NCI-H187 treated with DMSO at 0.1 percent for 48 hours (cell line): ENCODE results near the gene SLC35F3.
"Not testable (repeated sequence)": the region's sequence is repeated elsewhere in the genome, so short reads cannot be mapped to it uniquely, and the experiment has no call there.

Experiments
- DNase-seq: peaks from one replicate; lab custom pipeline; 2025; lab: John Stamatoyannopoulos, UW

The SLC35F3 gene

DNA sequence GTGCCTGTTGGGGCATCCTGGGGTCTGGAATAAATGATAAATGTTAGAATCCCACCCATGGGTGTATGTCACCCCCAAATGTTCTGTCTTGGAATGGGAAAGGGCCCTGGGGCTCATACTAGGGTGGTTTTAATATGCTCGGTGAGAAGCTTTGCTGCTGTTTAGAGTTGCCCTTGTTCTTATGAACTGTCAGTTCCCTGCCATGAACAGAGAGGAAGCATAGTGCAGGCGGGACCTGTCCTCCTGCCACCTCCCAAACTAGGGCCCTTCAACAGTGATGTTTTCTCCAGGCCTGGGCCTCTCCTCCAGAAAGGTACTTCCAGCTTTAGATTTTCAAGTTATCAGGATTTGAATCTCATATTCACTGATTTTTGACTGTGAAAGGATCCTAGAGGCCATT is 388.1 kb downstream of the SLC35F3 start:
- no peak for DNase-seq

DNA sequence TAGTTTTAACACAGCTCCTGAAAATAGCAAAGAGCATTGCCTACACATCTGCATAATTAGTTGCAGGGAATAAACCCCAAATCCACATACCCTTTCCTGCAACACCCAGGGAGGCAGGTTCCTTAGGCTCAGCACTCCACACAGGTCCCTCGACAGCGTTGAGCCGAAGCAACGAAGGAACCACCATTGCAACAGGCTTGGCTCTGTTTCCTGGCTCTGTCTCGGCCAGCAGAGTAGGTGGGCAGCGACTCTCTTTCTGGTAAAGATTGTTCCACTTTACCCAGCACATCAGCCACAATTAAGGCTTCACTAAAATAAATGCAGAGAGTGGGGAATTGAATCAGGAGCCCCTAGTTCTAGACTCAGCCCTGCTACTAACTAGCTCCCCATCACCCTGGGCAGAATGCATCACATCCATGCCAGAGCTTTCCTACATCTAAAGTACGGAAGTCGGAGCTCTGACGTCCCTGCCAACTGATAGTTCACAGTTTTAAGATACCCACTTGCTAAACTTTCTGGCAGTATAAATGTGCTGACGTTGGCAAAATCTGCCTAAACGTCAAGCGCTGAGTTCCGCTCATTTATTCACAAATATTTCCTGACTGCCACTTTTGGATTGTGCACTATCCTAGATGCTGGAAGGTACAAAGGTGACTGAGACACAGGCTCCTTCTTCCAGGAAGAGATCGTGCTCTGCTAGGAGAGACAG is 389.8 kb downstream of the SLC35F3 start:
- no peak for DNase-seq

DNA sequence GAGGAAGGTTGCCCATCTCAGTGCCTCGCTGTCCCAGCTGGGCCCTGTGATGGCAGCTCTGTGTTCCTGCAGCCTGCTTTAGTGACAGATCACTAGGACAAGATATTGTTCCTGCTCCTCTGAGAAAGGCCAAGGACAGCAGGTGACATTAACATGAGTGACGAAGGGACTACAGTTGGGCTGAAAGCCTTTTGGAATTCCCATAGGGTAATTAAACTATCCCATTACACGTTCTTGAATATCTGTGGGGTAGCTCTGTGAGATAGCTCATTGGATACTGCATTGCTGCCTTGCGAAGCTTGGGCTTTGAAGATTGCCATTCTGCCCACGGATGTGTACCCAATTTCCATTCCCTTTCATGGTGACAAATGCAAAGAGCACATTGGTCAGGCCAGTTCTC is 390.6 kb downstream of the SLC35F3 start:
- DNase-seq, result no peak

DNA sequence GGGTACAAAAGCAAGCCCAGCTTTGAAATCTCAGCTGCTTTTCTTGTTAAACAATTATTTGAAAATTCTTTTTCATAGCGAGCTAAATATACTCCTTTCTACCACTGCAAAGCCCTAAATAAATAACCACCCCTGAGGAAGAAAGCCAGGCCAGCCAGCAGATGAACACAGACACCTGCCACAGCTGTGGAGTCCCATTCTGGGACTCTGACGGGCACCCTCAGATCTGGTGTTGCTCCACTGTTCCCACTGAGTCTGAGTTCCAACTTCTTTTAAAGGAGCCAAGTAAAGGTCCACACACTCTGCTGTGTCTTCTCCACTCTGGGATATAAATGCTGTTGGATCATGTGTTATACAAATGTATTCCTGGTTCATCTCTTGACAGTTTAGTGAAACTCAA is 391.1 kb downstream of the SLC35F3 start:
- no peak for DNase-seq

DNA sequence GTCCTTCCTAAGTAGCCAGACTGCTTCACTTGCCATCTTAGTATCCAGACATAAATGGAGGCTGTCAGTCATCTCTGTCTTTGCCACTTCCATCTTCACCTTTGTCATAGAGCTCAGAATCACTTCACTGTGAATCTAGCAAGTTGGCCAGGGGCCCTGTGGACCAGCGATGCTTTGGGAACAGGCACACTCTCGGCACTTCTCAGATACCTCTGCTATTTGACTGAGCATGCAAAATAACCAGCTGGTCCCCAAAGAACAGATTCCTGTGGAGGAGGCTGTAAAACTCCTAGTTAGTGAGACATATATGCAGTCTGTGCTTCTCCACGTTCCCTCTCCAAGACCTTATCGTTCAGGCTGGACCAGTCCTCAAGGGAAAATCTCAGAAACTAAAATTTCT is 392.0 kb downstream of the SLC35F3 start:
- no peak for DNase-seq

DNA sequence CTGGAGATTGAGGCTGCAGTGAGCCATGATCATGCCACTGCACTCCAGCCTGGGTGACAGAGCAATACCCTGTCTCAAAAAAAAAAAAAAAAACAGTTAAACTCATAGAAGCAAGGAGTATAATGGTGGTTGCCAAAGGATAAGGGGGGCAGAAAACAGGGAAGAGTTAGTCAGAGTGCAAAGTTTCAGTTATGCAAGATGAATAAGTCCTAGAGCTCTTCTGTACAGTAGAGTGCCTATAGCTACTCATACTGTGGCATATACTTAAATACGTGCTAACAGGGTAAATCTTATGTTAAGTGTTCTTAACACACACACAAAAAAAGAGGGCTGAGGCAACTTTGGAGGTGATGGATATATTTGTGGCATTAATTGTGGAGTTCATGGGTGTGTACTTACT is 393.2 kb downstream of the SLC35F3 start:
- DNase-seq, result no peak

DNA sequence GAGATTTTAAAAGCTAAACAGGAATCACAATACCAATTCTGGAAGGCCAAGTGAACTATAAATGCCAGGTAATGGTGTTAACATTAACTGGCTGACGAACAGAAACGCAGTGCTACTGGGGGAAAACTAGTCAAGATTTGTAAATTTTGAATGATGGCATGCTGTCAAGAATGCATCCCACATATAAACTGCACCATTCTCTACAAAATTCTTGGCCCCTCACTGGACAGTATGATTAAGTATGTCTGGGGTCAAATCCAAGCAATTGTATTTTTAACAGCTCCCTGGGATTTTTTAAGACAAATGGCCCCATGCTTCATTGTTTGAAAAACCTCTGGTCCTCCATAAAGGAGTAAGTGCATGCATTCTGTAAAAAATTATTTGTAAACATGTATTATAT is 395.6 kb downstream of the SLC35F3 start:
- DNase-seq, result no peak

DNA sequence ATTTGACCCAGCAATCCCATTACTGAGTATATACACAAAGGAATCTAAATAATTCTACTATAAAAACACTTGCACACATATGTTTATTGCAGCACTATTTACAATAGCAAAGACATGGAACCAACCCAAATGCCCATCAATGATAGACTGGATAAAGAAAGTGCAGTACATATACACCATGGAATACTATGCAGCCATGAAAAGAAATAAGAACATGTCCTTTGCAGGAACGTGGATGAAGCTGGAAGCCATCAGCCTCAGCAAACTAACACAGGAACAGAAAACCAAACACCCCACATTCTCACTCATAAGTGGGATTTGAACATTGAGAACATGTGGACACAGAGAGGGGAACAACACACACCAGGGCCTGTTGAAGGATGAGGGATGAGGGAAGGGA is 397.2 kb downstream of the SLC35F3 start:
- DNase-seq, result not testable (repeated sequence)

DNA sequence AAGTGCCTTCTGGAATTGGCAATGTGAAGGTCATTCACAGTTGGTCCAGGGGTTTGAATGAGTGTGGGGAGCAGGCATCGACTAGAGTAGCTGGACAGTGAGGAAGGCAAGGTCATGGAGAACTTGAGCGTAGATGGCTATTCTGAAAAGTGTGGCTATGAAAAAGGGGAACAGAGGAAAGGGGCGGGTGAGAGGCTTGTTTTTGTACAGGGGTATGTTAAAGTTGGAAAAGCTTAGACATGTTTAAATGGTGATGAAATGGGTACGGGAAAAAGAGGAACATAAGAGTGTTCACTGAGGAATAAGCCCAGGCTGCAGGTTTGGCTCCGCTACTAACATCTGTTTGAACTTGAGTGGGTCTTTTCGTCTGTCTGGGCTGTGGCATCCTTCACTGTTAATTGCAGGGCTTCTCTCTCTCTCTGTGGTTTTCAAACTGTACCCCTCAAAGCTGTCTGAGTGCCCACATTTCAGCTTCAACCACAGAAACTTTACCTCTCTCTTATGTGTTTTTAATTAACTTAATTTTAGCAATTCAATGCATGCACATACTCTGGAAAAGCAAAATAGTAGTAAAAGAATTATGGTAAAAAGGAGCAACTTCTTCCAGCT is 398.0 kb downstream of the SLC35F3 start:
- no peak for DNase-seq

DNA sequence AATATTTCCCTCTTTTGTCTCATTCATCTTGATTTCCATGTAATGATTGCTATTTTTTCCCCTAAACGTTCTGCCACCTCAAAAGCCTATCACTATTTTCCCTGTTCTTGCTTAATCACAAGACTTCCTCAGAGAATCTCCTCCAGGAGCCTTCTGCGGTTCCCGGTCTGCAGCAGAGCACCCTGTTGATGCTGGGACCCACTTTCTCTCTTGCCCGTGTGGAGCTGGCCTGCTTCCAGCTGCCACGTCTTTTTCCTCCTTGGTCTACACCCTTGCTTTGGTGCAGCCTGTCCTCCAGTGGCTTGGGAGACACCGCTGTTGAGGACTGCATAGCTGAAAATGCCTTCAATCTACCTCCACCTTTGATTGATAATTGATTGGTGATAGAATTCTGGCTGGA is 398.8 kb downstream of the SLC35F3 start:
- DNase-seq, result no peak

DNA sequence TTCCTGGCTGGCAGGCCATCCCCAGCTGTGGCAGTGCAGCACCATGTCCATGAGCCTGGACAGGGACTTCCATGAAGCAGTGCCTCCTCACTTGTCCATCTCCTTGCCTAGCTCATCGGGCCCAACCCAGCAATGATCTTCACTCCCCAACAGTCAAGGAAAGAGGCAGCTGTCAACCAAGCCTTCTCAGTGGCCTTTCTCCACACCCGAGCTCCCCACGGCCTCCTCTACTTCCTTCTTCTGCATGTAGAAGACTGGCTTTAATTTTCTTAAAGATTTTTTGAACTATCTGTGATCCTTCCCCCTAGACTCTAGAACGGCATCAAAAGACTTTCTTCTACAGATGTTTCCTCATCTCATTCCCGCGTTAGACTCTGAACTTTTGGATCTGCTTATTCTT is 403.2 kb downstream of the SLC35F3 start:
- no peak for DNase-seq

DNA sequence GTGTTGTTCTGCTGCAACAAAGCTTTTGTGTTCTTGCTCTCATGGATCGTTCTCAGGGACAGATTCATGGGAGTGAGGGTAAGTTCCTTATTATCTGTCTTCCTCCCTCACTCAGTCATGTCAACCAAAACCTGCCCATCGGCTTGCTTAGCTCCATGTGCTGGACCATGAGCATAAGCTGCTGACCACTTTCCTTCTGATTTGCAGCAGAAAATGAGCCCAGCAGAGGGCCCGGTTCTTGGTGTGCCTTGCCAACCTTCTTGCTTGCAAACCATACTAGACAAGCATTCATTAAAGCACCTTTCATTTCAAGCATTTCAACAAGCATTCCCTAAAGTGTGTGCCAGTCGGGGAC is 404.7 kb downstream of the SLC35F3 start:
- no peak for DNase-seq

DNA sequence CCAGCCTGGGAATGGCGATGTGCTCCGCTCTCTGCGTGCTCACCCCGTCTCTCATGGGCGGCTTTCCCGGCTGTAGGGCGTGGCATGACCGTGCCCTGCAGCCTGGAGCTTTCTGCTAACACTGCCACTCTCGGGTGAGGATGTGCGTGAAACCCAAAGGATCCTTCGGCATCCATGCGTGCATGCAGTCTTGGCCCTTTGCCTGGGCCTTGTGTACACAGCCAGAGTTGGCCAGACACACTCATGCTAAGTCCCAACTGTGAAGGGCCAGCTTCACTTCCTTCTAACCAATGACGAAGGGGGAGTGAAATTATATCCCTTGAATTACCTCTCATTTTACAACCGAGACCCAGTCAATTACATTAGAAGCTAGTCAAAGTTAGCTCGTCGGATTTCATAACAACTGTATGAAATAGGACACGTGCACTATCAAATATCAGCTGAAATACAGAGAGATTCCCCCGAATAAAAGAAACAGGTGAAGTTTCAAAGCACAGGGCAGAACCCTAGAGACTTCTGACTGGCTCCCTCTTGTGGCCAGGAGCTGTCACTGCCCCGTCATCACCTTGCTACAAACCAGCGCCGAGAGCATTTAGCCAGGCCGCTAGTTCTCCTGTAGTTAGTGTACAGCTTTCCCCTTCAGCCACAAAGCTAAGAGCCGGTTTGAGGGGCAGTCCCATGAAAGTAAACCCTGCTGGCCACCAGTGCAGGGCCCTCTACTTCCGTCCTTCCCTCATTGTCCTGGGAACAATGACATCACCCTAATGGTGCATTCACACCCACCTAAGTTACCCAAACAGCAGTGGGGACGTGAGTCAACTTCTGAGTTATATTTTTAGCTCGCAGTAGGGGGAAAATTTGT is 405.4 kb downstream of the SLC35F3 start:
- DNase-seq, result peak; percentile 60

DNA sequence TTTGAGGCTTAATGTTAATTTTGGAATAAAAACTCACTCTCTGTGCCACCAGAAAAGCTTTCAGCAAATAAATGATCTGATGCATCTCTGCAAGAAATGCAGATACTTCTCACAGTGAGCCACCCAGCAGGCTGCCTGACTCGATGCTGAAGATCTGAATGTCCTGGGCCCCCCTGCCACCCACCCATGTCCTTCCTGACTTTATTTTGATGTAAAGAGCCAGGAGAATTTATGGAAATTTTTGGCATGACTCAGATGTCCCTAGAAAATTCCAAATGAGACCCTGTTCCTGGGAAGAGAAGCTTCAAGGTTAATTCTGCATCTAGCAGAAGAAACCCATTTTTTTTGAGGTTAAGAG is 406.0 kb downstream of the SLC35F3 start:
- no peak for DNase-seq

DNA sequence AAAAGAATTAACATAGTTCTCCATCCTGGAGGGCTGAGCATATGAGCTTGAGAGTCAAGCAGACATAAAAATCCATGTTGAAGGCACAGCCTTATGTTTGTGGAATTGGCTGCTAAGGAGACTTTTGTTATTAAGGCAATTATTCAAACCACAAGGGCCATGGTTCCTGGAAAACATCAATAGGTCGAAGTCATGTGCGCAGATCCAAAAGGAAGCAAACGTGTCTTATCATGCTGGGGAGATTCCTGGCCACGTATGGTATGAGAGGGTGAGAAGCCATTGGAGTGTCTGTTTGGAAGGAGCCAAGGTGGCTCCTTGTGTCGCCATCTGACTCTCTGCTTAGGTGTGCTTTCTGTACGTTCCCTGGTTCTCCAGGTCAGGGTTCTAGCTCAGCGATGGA is 406.9 kb downstream of the SLC35F3 start:
- DNase-seq, result no peak

DNA sequence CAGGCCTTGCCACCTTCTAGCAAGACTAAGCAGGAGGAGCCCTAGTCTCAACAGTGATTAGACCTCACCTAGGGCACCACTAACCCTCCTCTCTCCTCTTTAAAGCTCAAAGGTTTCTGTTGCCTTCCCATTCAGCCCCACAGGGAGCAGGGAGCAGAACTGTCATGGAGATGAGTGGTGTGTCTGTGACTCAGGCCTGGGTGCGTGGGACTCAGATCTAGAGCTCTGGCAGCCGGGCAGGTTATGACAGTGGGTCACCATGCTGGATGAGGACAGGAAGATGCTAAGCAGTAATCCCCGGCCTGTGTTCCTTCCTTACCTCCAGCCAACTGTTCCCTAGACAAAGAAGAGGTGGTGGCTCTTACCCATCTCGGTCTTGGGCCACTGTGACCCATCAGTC is 408.7 kb downstream of the SLC35F3 start:
- no peak for DNase-seq

DNA sequence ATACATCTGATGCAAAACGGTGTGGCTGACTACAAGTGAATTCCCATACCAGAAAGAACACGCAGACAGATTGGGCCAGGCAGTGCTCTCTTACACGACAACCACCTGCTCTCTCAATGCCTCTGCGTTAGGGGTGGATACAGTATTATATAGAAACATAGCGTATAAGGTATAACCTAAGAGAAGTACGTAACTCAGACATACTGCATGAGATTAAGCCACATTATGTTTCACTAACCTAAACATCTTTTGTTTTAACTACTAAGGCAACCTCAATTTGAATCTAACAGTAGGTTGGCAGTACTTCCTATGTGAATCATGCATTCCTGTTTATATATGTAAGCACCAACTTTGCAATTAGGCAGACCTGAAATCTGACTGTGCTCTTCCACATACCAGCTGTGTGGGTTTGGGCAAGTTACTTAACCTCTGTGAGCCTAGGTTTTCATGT is 410.6 kb downstream of the SLC35F3 start:
- DNase-seq, result no peak

DNA sequence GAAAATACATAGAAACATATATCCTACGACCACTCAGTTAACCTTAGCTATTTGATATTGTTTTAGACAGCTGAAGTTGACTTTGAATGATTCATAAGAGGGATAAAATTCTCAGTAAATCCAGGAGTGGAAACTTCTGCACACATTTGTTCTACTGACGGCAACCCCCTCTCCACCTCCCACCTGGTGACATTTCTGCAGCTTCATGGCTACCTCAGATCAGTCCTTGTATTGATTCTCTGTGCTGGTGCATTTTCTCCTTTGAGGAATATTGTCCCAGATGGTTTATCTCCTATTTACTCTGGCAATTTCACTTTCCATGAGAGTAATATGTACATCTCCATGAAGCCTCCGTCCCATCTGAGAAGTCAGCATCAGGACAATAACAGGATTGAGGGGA is 411.1 kb downstream of the SLC35F3 start:
- no peak for DNase-seq

DNA sequence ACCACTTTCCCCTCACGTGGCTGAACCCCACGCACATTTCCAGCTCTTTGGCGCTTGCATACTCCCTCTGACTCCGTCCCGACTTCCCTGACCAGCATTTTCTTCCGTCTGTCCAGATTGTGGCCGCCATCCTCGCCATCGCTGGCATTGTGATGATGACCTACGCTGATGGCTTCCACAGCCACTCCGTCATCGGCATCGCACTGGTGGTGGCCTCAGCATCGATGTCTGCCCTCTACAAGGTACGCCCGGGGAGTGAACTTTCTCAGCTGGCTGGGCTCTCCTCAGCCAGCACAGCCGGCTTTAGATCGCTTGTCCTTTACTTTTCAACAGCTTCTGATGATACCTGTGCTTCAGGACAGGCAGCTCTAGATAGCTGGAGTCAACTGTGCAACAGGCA is 412.0 kb downstream of the SLC35F3 start:
- no peak for DNase-seq

DNA sequence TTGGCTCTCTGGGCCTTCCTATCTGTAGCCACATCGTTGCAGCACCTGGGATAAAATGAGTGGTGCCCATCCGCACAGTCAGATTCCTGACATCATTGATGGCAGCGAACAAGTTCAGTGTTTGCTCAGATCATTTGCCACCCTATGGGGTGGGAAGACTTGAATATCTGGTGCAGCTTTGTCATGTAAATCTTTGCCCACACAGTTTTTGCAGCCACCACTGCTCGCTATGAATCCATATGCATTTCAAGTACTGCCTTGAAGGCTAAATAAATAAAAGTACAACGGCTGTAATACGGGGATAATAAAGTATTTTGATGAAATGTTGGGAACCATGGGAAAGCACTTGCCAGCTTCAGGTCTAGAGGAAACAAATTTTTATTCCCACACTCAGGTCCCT is 412.5 kb downstream of the SLC35F3 start:
- no peak for DNase-seq

DNA sequence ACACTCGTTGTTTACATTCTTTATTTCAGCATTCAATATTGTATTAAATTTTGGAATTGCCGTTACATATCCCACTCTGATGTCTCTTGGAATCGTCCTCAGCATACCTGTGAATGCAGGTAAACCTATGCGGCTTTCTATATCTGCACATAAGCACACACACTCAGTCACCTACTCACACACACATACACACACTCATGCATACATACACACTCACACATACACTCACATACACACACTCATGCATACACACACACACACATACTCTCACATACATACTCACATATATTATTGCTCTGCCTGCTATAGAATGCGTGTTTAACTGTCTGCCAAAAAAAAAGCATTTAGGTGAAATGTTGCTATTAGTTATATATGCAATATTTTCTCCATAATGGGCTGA is 415.6 kb downstream of the SLC35F3 start:
- DNase-seq, result no peak

DNA sequence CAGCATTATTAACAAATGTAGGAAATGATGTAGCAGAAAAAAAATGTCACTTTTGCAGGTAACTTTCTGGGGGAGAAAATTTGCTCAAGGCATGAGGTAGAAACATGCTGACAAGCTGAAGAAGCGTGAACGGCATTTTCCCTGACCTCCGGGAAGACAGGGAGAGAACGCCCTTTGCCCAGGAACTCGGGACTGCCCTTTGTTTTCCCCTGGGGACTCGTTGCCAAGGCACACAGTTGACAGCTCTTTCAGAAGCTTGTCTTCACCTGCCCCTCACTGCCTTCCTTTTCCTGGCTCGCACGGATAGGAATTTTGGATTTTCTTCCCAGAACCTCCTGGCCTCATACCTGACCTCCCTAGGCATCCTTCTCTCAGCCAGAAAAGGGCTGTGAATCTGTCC is 416.1 kb downstream of the SLC35F3 start:
- DNase-seq, result no peak

DNA sequence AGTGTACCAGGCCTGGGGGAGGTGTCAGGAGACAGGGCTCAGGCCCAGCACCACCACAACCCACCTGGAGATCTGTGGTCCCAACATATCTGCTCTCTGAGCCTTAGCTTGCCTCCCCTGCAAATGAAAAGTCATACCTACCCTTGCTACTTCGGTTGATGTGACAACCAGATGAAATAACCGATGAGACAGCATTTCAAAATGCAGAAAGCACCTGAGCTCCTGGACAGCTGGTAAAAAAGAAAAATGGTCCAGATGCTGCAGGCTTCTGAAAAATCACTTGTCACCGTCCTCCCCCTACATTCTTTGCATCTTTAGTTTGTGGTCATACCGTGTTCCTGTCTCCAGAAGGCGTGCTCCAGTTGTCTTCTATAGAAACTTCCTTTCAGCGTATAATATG is 416.8 kb downstream of the SLC35F3 start:
- DNase-seq, result no peak
